ENCODE measurements around the gene OSR1.

DNA sequence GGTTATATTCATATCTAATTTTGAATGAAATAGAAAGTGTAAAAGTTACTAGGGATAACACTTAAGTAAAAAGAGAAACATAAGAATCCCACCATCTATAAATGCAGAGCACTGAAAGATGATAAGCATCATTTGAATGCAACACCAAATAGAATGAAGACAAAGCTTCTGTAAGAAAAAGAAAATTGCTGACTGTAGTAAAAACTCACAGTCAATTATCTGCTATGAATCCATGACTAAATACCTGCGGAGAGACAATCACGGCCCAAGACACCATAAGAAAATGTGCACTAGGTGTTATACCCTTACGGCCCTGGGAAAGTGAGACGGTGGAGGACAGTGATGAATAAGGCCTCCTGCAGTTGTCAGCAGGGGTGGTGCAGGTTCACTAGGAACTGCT, 45.4 kb upstream of the OSR1 start:
- TF ChIP-seq, protein P1, sequence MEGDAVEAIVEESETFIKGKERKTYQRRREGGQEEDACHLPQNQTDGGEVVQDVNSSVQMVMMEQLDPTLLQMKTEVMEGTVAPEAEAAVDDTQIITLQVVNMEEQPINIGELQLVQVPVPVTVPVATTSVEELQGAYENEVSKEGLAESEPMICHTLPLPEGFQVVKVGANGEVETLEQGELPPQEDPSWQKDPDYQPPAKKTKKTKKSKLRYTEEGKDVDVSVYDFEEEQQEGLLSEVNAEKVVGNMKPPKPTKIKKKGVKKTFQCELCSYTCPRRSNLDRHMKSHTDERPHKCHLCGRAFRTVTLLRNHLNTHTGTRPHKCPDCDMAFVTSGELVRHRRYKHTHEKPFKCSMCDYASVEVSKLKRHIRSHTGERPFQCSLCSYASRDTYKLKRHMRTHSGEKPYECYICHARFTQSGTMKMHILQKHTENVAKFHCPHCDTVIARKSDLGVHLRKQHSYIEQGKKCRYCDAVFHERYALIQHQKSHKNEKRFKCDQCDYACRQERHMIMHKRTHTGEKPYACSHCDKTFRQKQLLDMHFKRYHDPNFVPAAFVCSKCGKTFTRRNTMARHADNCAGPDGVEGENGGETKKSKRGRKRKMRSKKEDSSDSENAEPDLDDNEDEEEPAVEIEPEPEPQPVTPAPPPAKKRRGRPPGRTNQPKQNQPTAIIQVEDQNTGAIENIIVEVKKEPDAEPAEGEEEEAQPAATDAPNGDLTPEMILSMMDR (IDR thresholded peaks at IDR 0.05): no peak
- TF ChIP-seq POLR2A (IDR thresholded peaks at IDR 0.05) (no peak), POLR2AphosphoS5 (IDR thresholded peaks at IDR 0.05) (no peak), EP300 (IDR thresholded peaks at IDR 0.05) (no peak)
